HG03521 (cell line): ENCODE measurements around the gene FUT4.
"Not testable (repeated sequence)": the region's sequence is repeated elsewhere in the genome, so short reads cannot be mapped to it uniquely, and the experiment has no call there.

Experiments used
- ATAC-seq: cut with Tn5 transposase; IDR thresholded peaks from one replicate; pipeline ENCODE4 v1.9.1; 2021; ENCODE audit warnings: mild to moderate bottlenecking, moderate library complexity; ENCODE audit not compliant: unreplicated experiment

FUT4 gene

GRCh38 chr11:94532211-94532610 lies 11.5 kb upstream of the FUT4 start:
- ATAC-seq = no peak

- ATAC-seq = no peak
Measured at GRCh38 chr11:94533206-94533605, 10.5 kb upstream of the FUT4 start.

- ATAC-seq = no peak
Measured at GRCh38 chr11:94533696-94534630, 9.8 kb upstream of the FUT4 start.

- ATAC-seq = no peak
Measured at GRCh38 chr11:94536386-94536785, 7.3 kb upstream of the FUT4 start.

GRCh38 chr11:94537031-94537600 lies 6.6 kb upstream of the FUT4 start:
- ATAC-seq = no peak

- ATAC-seq = no peak
Measured at GRCh38 chr11:94539420-94539819, 4.3 kb upstream of the FUT4 start.

GRCh38 chr11:94544646-94545263 lies 1.0 kb downstream of the FUT4 start:
- ATAC-seq = no peak

- ATAC-seq = no peak
Measured at GRCh38 chr11:94545264-94546161, 1.8 kb downstream of the FUT4 start.

GRCh38 chr11:94546162-94546470 lies 2.4 kb downstream of the FUT4 start:
- no peak for ATAC-seq

GRCh38 chr11:94546886-94547285 lies 3.2 kb downstream of the FUT4 start:
- no peak for ATAC-seq

- ATAC-seq = no peak
Measured at GRCh38 chr11:94549146-94549545, 5.4 kb downstream of the FUT4 start.

- no peak for ATAC-seq
Measured at GRCh38 chr11:94550513-94550912, 6.8 kb downstream of the FUT4 start.

GRCh38 chr11:94553938-94554337 lies 10.2 kb downstream of the FUT4 start:
- no peak for ATAC-seq

- not testable (repeated sequence) for ATAC-seq
Measured at GRCh38 chr11:94555752-94556329, 12.1 kb downstream of the FUT4 start.

- no peak for ATAC-seq
Measured at GRCh38 chr11:94557421-94557820, 13.7 kb downstream of the FUT4 start.

- ATAC-seq = no peak
Measured at GRCh38 chr11:94557992-94558391, 14.3 kb downstream of the FUT4 start.

GRCh38 chr11:94558468-94558867 lies 14.7 kb downstream of the FUT4 start:
- ATAC-seq = no peak

GRCh38 chr11:94558932-94559331 lies 15.2 kb downstream of the FUT4 start:
- ATAC-seq = no peak

- no peak for ATAC-seq
Measured at GRCh38 chr11:94559361-94559760, 15.6 kb downstream of the FUT4 start.

GRCh38 chr11:94560834-94561233 lies 17.1 kb downstream of the FUT4 start:
- no peak for ATAC-seq
